NB4 (cell line): ENCODE results near the gene ZSCAN10.

Experiments used
- DNase-seq: peaks from one replicate; pipeline ENCODE4 v3.0.0; 2010; ENCODE audit warnings: low read depth
- H3K4me3 ChIP-seq: one replicate; pipeline ENCODE4 v1.5.1; 2011; ENCODE audit warnings: mild to moderate bottlenecking, low read depth, low read length, moderate library complexity
- CTCF ChIP-seq: IDR thresholded peaks from one replicate; pipeline ENCODE4 v1.5.1; 2012; ENCODE audit warnings: low read depth, low read length
- MAX ChIP-seq: IDR thresholded peaks from 2 replicates; pipeline ENCODE4 v1.6.1; 2011; ENCODE audit warnings: low read depth, low read length
- MYC ChIP-seq: IDR thresholded peaks from 2 replicates; pipeline ENCODE4 v1.6.1; 2011; ENCODE audit warnings: low read depth, low read length
- POLR2A ChIP-seq: IDR thresholded peaks from 2 replicates; pipeline ENCODE4 v1.6.1; 2011; ENCODE audit warnings: mild to moderate bottlenecking; ENCODE audit not compliant: insufficient read length; ENCODE audit errors: extremely low read depth

Gene ZSCAN10

GRCh38 chr16:3089717-3090592 is 9.1 kb downstream of the ZSCAN10 start:
- no peak for DNase-seq
- no peak overlapping the region for H3K4me3 ChIP-seq
- TF ChIP-seq POLR2A (no peak), CTCF (no peak), MYC (no peak), MAX (no peak)

- TF ChIP-seq POLR2A = no peak
- TF ChIP-seq CTCF = no peak
- no peak for TF ChIP-seq MYC
- no peak for TF ChIP-seq MAX
- no peak for DNase-seq
- H3K4me3 ChIP-seq = no peak overlapping the region
Observed at GRCh38 chr16:3088925-3089716, 10.0 kb downstream of the ZSCAN10 start.

- no peak for DNase-seq
- TF ChIP-seq CTCF (no peak), POLR2A (no peak), MYC (no peak), MAX (no peak)
- H3K4me3 ChIP-seq = no peak overlapping the region
Observed at GRCh38 chr16:3088450-3088849, 10.6 kb downstream of the ZSCAN10 start.

- peak; percentile 49 for DNase-seq
- peak overlapping the region; percentile 38 for H3K4me3 ChIP-seq
- TF ChIP-seq CTCF (peak; percentile 43), POLR2A (no peak), MAX (no peak), MYC (no peak)
Observed at GRCh38 chr16:3087243-3088235, 11.6 kb downstream of the ZSCAN10 start.

- peak overlapping the region; percentile 38 for H3K4me3 ChIP-seq
- TF ChIP-seq MYC (no peak), CTCF (no peak), MAX (no peak), POLR2A (no peak)
- peak; percentile 68 for DNase-seq
Observed at GRCh38 chr16:3086596-3087242, 12.4 kb downstream of the ZSCAN10 start.
